HG03135 (cell line): ENCODE measurements around the gene AKAP10.
A peak's percentile ranks its signal among the peaks of the same experiment; 100 is the strongest.
"Not testable (repeated sequence)": the region's sequence is repeated elsewhere in the genome, so short reads cannot be mapped to it uniquely, and the experiment has no call there.

ENCODE experiments used
- ATAC-seq: cut with Tn5 transposase; IDR thresholded peaks from one replicate; pipeline ENCODE4 v1.9.1; 2021; ENCODE audit warnings: mild to moderate bottlenecking, moderate library complexity; ENCODE audit not compliant: unreplicated experiment

The AKAP10 gene

GRCh38 chr17:19873346-19873745 is 104.3 kb downstream of the AKAP10 start:
- ATAC-seq, result no peak

DNA sequence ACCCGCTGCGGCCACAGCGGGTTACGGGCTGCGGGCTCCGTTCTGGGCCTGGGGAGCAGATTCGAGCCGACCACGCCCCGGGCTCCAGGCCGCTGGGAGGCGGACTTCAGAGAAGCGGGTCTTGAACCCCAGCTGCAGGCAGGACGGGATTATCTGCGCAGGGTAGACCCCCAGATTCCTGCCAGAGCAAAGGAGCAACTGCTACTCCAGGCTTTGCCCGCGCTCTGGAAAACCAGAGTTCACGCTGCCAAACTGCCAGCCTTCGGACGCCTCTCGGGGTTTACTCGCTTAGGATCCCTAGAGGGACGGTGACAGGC is 109.6 kb downstream of the AKAP10 start:
- no peak for ATAC-seq

DNA sequence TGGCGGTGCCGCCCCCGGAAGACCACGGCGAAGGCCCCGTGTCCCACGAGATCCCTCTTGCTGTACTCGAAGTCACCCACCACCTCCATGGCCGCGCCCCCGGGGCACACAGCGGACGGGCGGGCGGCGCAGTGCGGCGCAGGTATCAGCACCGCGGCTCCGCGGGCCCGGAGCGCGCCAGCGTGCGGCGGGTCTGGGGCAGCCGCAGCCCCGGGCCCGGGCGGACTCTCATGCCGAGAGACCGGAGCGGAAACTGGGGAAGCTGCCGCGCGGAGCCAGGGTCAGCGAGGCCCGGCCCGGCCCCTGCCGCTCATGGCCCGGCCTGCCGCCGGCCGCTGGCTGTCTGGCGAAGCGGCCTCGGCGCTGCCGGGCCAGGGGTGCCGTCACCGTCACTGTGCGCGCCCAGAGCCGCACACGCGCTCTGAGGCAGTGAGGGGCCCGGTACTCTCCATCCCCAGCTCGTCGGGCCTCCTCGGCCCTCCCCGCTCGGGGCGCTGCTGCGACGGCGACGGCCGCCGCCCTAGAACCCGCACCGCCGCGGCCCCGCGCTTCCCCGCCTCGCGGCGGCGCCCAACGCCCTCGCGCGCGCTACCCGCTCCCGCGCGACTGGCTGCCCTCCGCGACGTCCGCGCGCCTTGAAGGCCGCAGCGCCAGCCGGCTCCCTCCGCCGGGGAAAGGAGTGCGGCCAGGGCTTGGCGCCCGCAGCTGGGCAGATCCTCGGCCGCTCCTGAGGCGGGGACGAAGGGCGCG is 110.1 kb downstream of the AKAP10 start, which contains the start of gene ULK2:
Gene ULK2, minus strand, starts transcription at position 608 of the 750 bp plus-strand sequence. Its CDS starts 519 bp downstream, at position 89.
- ATAC-seq, result peak; percentile 62

GRCh38 chr17:19867079-19867328 is 110.6 kb downstream of the AKAP10 start:
- peak; percentile 43 for ATAC-seq

DNA sequence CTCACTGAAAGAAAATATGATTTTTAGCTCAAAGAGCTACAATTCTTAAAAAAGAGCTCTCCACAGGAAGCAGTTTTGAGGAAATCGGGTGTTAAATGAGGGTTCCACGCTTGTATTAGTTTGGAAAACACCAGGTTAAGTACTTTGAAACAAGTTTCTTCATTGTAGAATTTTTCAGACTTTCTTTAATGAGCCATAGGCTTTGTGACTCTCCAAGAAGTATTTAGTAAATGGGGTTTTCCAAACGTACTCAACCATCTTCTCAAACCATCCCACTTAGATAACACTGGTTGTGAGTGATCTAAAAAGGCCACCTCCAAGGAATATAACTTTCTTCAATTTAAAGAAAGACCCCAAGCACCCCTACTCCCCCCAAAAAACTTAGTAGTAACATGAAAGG is 112.6 kb downstream of the AKAP10 start:
- no peak for ATAC-seq

DNA sequence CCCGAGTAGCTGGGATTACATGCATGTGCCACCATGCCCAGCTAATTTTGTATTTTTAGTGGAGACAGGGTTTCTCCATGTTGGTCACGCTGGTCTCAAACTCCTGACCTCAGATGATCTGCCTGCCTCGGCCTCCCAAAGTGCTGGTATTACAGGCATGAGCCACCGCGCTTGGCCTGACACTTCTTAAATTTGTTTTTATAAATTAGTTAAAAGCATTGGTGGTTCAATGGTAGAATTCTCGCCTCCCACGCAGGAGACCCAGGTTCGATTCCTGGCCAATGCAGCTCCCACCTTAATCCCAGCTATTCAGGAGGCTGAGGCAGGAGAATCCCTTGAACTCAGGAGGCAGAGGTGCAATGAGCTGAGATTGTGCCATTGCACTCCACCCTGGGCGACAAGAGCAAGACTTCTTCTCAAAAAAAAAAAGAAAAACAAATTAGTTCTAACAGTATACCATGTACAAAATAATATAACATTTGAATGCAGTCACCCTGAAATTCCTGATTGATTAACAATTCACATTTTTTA is 116.9 kb downstream of the AKAP10 start:
- ATAC-seq, result not testable (repeated sequence)

DNA sequence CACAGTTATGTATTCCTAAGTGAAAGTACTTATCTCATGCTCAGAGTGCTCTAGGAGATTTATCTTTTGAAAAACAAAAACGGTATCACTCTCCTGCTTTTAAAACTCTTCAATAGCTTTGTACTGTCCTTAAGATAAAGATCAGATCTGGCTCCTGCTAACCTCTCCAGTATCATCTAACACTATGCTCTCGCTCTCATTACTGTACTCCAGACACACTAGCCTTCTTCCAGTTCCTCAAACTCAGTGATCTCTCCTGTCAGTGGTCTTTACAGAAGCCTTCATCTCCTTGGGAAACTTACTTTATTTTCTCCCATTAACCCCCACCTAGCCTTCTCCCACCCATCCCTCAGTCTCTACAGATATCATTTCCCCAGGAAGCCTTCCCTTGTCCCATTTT is 120.0 kb downstream of the AKAP10 start:
- ATAC-seq, result no peak
